SIG-M5 treated with dmso at 0.1 percent for 504 hours (cell line): ENCODE data around the gene ST8SIA6.
"Not testable (repeated sequence)": the region's sequence is repeated elsewhere in the genome, so short reads cannot be mapped to it uniquely, and the experiment has no call there.

Experiments used
- DNase-seq: peaks from one replicate; lab custom pipeline; 2025; ENCODE audit not compliant: unreplicated experiment; lab: John Stamatoyannopoulos, UW

The ST8SIA6 gene, protein sequence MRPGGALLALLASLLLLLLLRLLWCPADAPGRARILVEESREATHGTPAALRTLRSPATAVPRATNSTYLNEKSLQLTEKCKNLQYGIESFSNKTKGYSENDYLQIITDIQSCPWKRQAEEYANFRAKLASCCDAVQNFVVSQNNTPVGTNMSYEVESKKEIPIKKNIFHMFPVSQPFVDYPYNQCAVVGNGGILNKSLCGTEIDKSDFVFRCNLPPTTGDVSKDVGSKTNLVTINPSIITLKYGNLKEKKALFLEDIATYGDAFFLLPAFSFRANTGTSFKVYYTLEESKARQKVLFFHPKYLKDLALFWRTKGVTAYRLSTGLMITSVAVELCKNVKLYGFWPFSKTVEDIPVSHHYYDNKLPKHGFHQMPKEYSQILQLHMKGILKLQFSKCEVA

DNA sequence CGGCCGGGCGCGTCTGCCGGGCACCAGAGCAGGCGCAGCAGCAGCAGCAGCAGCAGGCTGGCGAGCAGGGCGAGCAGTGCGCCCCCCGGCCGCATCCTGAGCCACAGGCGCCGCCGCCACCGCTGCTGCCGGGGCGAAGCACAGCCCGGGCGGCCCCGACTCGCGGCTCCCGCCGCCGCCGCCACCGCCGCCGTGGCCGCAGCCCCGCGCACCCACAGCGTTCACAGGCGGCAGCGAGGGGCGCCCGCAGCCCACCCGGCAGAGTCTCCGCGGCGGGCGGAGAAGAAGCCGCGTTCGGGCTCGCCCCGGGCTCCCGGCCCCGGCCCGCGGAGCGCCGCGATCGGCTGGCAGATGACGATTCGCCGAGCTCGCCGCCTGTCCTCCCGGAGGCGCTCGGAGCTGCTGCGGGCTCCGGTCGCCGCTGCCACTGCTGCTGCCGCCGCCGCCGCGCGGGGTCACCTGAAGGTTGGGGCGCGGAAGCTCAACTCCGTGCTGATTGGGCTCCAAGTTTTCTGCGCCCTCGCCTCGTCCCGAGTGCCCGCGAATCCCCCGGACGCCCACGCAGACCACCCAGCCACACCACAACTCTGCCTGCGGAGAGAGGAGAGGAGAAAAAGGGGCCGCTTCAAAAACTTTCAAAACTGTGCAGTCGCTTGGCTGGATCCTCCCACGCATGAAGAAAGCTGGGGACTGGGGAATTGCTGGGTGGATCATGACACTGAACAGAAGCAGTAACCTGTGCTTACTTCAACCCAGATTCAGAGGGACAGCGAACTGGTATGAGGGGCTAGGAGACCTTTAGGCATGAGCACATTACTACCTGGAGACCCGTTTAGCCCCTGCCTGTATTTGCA lies at the start of gene ST8SIA6:
TSS of gene ST8SIA6 (minus strand) at position 435 of the 854 bp plus-strand sequence. CDS start at position 95, 340 bp downstream.
- no peak for DNase-seq

DNA sequence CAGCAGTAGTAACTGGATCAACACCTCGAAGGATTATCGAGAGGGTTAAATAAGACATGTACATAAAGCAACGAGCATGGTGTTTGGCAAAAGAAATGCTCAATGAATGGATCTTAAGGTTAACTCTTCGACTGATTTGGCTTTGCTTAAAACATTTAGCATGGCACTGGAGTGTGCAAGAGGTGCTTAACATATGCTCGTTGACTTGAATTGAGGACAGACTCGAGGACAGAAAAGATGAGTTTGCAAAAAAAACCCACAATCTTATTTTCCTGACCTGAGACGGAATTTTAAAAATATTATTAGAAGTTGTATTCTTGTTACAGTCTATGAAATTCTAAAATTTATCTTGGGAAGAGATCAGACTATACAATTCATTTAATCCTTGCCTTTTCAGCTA lies 49.4 kb upstream of the ST8SIA6 start:
- no peak for DNase-seq

DNA sequence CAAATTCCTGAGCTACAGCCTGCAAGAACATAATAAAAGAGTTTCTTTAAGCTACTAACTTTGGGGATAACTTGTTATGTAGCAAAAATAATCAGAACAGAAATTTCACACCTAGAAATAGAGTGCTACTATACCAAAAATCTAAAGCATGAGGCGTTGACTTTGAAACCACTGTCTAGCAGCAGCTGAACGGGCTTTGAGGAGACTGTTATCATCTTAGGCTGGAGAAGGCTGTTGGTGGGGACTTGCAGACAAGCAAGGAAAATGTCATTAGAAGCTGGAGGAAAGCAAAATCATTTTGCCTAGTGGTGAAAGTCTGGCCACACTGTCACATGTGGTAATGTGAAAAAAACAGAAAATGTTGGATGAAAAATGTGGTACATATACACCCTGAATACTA lies 48.4 kb upstream of the ST8SIA6 start:
- DNase-seq, result no peak

DNA sequence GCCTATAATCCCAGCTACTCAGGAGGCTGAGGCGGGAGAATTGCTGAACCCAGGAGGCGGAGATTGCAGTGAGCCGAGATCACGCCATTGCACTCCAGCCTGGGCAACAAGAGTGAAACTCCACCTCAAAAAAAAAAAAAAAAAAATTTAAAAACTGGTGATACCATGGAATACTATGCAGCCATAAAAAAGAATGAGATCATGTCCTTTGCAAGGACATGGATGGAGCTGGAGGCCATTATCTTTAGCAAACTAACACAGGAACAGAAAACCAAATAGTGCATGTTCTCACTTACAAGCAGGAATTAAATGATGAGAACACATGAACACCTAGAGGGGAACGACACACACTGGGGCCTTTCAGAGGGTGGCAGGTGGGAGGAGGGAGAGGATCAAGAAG lies 44.6 kb upstream of the ST8SIA6 start:
- DNase-seq, result not testable (repeated sequence)

DNA sequence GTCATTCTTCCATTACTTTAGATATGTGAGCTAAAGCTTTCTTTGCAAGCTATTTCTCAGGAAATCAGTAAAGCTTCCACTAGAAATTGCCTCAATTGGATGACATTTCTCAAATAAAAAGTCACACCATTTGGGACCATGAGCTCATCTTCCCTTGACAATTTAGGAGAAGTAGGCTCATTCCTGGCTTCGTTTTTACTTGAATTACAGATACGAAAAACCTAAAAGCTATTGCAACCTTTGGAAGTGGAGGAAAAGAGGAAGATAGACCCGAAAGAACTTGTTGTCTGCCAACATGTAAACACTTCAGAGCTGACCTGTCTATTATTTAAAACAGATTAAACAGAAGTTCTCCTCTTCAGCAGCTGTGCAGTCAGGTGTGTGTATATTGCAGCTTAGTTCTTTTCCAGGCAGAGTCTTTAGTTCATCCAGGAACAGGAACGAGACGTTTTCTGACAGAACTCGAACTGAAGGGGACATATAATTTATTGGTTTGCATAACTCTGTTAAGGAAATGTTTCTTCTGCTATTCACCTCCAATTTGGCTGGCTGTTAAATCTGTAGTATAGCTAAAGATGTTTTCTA lies 43.1 kb upstream of the ST8SIA6 start:
- DNase-seq, result no peak

DNA sequence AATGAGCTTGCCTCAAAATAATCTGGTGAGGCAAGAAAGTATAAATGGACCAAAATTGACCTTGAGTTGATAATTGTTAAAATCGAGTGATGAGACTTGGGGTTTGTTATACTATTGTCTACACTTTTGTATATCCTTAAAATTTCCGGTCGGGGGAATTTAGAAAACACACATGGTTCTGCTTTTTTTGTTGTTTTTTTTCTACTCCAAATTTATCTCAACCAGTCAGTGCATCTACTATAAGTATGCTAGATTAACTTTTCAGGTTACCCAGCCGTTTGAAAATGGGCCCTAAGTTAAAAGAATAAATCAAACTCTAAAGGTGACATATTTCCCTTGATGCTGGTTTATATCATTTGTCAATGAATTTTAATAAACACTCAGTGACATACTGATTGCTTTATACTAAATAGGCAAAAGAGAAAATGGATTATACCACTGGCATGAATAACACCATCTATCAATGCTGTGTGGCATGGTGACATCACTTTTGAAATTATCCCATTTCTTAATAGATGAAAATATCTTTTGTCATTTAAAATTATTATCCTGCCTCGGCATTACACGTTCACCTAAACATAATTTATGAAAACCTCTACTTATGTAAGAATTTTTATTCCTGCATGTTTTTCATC lies 40.3 kb upstream of the ST8SIA6 start:
- no peak for DNase-seq

DNA sequence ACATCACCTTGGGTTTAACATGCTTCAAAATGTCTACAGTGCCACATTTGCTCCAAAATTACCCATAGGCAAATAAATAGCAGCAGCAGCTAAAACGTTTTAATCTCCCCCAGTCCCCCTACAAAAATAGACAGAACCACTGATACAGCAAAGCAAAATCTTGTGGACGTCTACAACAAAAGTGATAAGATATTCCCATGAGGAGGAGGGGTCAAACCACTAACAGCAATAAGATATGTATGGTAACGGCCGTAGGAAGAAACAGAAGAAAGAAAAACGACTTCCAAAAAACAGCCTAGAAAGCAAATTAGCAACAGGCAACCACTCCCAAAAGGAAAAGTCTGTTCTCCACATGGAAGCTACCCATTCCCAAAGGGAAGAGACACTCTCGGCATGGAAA lies 34.5 kb upstream of the ST8SIA6 start:
- DNase-seq, result no peak

DNA sequence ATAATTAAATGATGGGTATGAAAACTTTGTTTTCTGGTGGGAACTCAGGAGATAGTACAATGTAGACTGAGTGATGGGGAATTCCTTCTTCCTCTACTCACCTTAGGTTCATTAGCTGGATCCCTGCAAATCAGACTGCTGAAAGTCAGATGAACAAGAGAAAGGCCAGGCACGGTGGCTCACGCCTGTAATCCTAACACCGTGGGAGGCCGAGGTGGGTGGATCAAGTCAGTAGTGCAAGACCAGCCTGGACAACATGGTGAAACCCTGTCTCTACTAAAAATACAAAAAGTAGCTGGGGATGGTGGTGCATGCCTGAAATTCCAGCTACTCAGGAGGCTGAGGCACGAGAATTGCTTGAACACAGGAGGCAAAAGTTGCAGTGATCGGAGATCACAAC lies 28.7 kb upstream of the ST8SIA6 start:
- DNase-seq, result no peak

DNA sequence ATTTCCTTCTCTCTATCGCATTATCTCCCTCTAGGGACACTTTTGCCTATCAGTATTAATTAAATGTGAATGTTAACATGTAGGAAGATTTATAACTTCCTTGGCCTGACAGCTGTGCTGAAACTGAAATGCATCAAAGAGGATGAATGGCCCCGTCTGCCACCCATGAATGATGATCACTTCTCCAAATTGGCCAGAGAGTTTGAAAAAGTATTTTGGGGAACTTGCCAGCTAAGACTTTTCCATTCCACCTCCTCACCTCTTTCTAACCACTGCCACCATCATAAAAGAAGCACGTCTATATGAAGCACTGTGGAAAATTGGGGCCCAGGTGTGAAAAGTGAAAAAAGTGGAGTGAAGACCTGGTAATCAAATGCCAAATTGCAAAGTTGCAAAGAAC lies 25.4 kb upstream of the ST8SIA6 start:
- DNase-seq, result no peak

DNA sequence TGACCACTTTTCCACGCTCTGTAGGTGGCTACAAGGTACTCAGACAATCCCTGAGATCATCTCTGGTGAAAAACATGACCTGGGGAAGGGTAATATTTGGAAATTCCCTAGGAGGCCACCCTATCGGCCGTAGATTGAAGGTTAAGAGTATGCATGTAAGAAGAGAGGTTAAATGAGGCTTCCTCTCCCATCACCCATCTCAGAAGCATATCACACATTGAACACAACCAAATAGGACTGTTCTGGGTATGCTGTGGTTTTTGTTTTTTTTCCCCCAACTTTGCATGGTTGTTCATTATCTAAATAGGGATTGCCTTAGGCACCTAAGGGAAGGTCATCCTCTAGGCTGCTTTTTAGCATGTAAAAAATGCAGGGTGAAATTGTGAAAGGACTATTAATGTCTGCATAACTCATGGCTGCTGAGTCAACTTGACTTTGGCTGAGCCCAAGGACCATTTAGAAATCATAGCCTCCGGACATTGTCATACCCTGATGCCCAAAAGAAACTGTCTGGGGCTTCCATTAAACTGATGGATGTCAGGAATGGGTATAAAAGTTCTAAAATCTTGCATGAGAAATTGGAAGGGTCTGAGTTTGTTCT lies 24.7 kb upstream of the ST8SIA6 start:
- no peak for DNase-seq

DNA sequence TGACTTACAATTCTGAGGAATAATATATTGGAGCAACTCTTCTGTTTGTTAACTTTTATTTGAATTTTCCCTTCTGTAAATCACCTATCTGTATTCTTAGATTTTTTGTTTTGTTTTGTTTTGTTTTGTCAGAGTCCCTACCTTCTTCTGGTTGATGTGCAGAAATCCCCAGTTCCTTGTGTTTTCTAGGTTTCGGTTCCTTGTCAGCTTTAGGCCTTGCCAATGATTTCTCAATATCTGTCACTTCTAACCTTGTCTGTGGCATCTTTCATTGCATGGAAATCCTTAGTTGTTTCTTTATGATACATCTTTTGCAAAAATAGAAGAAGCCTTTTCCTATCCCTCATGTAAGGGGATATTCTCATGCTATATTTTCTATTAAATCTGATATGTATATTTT lies 21.7 kb upstream of the ST8SIA6 start:
- peak; percentile 57 for DNase-seq

DNA sequence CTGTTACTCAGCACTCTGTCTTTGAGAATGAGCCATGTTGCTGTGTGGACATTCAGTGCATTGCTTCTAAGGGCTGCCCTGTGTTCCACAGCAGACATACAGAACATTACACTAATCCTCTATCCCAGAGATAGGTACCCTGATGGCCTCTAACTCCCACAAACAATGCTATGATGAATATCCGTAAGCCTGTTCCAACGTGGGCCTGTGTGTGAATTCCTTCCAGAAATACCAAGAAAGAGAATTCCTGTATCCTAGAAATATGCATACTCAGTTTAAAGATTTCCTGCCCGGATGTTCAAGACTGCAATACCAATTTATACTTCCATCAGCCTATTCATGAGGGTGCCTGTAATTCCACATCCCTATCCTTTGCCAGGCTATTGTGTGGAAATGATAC lies 21.3 kb upstream of the ST8SIA6 start:
- no peak for DNase-seq

DNA sequence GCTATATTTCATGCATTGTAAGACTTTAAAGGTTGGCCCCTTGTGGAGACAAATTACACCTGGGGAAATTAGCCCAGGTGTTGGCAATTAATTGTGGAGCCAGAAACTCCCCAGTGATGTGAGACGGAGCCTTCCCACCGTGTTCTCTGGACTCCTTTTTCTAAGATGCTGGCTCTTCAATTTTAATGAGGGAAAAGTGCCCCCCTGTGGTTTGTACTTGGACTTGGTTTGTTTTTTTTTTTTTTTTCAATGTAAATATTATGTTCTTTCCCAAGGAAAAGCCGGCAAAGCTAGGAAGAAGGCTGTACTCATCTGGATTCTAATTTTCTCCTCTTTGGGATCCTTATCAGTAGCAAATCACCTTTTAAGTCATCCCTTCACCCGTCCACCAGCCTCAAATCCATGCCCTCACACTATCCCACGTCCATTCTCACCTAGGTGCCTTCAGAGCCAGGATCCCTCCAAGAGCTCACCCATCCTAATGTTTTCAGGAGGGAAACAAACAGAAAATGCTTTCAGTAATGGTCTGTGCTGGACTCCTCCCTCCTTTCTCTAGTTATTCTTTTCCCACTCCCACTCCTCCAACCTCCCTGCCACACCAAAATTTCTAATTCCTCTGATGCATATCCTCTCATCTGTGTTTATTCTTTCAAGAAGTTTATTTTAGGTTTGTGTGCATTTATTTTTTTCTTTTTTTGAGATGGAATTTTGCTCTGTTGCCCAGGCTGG lies 20.4 kb upstream of the ST8SIA6 start:
- no peak for DNase-seq

DNA sequence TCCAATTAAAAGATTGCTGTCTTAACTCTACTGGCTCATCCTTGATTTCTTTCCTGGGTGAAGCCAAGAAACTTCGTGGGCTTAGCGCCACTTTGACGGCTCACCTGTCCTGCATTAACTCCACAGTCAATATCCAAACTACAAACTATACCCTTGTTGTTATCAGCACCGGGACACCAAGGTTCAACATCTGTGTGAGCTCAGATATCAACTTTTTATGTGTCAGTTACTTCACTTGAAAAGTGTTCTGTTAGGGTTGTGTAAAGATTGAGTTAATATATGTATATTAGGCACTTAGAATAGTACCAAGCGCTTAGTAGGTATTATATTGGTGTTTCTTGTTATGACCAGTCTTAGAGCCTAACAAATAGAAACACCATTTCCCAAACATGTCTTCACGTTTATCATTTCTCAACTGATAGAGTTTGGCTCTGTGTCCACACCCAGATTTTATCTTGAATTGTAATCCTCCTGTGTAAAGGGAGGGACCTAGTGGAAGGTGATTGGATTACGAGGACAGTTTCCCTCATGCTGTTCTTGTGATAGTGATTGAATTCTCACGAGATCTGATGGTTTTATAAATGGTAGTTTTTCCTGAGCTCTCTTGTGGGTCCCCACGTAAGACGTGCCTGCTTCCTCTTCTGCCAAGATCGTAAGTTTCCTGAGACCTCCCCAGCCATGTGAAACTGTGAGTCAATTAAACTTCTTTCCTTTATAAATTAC lies 19.0 kb upstream of the ST8SIA6 start:
- DNase-seq, result no peak

DNA sequence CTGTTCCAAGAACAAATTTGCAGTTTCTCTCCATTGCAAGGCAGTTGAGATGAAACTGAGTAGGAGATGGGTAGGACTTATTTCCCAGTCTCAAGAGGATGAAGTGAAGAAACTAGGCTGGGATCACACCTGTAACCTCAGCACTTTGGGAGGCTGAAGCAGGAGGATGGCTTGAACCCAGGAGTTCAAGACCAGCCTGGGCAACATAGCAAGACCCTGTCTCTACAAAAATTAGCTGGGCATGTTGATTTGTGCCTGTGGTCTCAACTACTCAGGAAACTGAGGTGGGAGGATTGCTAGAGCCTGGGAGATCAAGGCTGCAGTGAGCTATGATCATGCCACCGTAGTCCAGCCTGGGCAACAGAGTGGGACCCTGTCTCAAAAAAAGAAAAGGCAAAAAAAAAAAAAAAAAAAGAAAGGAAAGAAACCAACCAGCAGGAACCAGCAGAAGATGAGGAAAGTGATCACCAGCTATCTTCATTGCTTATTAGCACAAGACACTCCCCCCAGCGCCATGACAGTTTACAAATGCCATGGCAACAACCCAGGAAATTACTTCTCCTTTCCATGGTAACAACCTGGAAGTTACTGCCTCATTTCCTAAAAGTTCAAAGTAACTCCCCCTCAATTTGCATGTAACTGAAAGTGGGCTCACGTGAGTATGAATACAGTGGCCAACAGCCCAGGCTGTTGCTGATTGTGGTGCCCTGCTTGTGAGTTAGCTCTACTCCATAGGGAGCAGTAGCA lies 18.3 kb upstream of the ST8SIA6 start:
- no peak for DNase-seq

DNA sequence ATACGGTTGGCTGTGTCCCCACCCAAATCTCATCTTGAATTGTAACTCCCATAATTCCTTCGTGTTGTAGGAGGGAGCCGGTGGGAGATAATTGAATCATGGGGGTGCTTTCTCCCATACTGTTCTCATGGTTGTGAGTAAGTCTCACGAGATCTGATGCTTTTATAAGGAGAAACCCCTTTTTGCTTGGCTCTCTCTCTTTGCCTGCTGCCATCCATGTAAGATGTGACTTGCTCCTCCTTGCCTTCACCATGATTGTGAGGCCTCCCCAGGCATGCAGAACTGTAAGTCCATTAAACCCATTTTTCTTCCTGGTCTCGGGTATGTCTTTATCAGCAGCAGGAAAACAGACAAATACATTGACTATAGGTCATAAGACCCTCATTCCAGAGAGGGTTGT lies 15.9 kb upstream of the ST8SIA6 start:
- DNase-seq, result no peak

DNA sequence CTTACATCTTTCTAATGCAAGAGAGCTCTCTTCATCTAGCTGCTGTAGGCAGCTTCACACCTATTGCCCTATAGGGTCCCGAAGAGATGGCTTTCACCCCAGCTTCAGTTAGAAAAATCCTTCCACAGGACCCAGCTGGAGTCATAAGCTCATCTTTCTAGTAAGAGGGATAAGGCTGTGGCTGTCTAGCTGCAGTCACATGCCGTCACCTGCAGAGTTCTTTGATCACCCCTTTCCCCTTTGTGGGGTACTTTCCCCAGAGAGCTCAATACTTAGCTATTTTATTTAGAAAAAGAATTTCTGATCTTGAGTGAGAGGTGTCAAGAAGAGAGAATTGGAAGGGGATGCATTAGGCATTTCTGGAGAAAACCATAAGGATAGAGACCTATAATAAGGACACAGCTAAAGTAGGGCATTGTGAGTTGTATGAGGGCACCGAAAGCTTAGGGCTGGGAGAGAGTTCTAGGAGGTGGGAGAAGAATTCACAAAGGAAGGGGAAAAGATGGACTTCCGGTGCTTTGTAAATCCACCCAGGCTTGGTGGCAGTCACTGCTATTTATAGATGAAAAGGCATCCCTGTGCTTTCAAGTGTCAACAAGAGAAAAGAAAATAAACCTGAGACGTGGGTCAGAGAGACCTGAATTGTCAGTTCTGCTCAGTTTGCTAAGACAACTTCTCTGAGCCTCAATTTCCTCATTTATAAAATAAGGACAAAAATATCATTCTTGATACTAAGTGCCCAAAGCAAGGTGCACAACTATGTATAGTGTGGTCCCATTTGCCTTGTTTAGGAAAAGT lies 11.1 kb upstream of the ST8SIA6 start:
- DNase-seq, result no peak

DNA sequence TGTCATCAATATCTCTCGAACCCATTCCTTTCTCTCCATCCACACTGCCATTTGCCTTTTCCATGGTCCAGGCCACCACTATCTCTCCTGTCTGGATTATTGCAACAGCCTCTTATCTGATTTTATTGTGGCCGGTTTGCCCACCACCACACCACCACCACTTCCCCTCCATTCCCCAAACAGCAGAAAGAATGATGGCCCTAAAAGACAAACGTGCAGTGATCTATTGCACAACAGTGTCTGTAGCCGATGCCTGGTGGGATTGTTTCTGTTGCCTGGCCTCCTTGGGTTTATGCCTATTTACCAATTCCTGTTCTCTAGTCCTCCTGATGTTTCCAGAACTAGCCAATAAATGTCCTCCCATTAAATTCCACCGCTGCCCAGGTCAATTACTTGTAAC lies 10.2 kb upstream of the ST8SIA6 start:
- DNase-seq, result no peak
